ENCODE measurements around the gene PRAMEF1.

DNA sequence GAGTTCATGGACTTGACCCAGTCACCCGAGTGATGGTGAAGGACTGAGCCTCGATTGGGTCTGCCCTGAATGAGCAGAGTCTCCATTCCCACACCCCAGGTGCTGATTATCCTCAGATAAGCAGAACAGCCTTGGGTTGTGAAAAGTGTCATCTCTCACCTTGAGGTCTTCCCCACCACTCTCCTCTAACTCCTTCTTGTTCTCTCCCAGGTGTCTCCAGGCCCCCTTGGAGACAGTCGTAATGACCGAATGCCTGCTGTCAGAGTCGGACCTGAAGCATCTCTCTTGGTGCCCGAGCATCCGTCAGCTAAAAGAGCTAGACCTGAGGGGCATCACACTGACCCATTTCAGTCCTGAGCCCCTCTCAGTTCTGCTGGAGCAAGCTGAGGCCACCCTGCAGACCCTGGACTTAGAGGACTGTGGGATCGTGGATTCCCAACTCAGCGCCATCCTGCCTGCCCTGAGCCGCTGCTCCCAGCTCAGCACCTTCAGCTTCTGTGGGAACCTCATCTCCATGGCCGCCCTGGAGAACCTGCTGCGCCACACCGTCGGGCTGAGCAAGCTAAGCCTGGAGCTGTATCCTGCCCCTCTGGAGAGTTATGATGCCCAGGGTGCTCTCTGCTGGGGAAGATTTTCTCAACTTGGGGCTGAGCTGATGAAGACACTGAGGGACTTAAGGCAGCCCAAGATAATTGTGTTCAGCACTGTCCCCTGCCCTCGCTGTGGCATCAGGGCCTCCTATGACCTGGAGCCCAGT lies 14.2 kb upstream of the PRAMEF1 start:
- TF ChIP-seq, protein P1, sequence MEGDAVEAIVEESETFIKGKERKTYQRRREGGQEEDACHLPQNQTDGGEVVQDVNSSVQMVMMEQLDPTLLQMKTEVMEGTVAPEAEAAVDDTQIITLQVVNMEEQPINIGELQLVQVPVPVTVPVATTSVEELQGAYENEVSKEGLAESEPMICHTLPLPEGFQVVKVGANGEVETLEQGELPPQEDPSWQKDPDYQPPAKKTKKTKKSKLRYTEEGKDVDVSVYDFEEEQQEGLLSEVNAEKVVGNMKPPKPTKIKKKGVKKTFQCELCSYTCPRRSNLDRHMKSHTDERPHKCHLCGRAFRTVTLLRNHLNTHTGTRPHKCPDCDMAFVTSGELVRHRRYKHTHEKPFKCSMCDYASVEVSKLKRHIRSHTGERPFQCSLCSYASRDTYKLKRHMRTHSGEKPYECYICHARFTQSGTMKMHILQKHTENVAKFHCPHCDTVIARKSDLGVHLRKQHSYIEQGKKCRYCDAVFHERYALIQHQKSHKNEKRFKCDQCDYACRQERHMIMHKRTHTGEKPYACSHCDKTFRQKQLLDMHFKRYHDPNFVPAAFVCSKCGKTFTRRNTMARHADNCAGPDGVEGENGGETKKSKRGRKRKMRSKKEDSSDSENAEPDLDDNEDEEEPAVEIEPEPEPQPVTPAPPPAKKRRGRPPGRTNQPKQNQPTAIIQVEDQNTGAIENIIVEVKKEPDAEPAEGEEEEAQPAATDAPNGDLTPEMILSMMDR (tag by site-specific recombination; IDR thresholded peaks at IDR 0.05), result no peak
- TF ChIP-seq ZNF239 (tag by site-specific recombination; IDR thresholded peaks at IDR 0.05) (no peak), ZFP69B (tag by site-specific recombination; IDR thresholded peaks at IDR 0.05) (no peak), ZNF768 (tag by site-specific recombination; IDR thresholded peaks at IDR 0.05) (no peak), ZNF623 (tag by site-specific recombination; IDR thresholded peaks at IDR 0.05) (no peak), ZNF629 (tag by site-specific recombination; IDR thresholded peaks at IDR 0.05) (no peak)
- TF ChIP-seq, protein P2, sequence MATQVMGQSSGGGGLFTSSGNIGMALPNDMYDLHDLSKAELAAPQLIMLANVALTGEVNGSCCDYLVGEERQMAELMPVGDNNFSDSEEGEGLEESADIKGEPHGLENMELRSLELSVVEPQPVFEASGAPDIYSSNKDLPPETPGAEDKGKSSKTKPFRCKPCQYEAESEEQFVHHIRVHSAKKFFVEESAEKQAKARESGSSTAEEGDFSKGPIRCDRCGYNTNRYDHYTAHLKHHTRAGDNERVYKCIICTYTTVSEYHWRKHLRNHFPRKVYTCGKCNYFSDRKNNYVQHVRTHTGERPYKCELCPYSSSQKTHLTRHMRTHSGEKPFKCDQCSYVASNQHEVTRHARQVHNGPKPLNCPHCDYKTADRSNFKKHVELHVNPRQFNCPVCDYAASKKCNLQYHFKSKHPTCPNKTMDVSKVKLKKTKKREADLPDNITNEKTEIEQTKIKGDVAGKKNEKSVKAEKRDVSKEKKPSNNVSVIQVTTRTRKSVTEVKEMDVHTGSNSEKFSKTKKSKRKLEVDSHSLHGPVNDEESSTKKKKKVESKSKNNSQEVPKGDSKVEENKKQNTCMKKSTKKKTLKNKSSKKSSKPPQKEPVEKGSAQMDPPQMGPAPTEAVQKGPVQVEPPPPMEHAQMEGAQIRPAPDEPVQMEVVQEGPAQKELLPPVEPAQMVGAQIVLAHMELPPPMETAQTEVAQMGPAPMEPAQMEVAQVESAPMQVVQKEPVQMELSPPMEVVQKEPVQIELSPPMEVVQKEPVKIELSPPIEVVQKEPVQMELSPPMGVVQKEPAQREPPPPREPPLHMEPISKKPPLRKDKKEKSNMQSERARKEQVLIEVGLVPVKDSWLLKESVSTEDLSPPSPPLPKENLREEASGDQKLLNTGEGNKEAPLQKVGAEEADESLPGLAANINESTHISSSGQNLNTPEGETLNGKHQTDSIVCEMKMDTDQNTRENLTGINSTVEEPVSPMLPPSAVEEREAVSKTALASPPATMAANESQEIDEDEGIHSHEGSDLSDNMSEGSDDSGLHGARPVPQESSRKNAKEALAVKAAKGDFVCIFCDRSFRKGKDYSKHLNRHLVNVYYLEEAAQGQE (tag by site-specific recombination; IDR thresholded peaks at IDR 0.05), result no peak
- TF ChIP-seq, protein P3, sequence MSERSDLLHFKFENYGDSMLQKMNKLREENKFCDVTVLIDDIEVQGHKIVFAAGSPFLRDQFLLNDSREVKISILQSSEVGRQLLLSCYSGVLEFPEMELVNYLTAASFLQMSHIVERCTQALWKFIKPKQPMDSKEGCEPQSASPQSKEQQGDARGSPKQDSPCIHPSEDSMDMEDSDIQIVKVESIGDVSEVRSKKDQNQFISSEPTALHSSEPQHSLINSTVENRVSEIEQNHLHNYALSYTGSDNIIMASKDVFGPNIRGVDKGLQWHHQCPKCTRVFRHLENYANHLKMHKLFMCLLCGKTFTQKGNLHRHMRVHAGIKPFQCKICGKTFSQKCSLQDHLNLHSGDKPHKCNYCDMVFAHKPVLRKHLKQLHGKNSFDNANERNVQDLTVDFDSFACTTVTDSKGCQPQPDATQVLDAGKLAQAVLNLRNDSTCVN (tag by site-specific recombination; optimal IDR thresholded peaks at IDR 0.05), result no peak
- TF ChIP-seq, protein P4, sequence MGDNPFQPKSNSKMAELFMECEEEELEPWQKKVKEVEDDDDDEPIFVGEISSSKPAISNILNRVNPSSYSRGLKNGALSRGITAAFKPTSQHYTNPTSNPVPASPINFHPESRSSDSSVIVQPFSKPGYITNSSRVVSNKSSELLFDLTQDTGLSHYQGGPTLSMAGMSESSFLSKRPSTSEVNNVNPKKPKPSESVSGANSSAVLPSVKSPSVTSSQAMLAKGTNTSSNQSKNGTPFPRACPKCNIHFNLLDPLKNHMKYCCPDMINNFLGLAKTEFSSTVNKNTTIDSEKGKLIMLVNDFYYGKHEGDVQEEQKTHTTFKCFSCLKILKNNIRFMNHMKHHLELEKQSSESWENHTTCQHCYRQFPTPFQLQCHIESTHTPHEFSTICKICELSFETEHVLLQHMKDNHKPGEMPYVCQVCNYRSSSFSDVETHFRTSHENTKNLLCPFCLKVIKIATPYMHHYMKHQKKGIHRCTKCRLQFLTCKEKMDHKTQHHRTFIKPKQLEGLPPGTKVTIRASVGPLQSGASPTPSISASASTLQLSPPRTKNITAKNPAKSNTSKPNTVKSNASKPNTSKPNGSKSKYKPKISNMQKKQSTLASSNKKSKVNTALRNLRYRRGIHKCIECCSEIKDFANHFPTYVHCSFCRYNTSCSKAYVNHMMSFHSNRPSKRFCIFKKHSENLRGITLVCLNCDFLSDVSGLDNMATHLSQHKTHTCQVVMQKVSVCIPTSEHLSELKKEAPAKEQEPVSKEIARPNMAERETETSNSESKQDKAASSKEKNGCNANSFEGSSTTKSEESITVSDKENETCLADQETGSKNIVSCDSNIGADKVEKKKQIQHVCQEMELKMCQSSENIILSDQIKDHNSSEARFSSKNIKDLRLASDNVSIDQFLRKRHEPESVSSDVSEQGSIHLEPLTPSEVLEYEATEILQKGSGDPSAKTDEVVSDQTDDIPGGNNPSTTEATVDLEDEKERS (tag by site-specific recombination; IDR thresholded peaks at IDR 0.05), result no peak
- TF ChIP-seq, protein P5, sequence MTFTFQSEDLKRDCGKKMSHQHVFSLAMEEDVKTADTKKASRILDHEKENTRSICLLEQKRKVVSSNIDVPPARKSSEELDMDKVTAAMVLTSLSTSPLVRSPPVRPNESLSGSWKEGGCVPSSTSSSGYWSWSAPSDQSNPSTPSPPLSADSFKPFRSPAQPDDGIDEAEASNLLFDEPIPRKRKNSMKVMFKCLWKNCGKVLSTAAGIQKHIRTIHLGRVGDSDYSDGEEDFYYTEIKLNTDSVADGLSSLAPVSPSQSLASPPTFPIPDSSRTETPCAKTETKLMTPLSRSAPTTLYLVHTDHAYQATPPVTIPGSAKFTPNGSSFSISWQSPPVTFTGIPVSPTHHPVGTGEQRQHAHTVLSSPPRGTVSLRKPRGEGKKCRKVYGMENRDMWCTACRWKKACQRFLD (tag by site-specific recombination; IDR thresholded peaks at IDR 0.05), result no peak
